HG02798 (cell line): ENCODE data around the gene PRKCD.
A peak's percentile ranks its signal among the peaks of the same experiment; 100 is the strongest.

Source experiments
- ATAC-seq: cut with Tn5 transposase; IDR thresholded peaks from one replicate; pipeline ENCODE4 v1.9.1; 2021; ENCODE audit warnings: mild to moderate bottlenecking; ENCODE audit not compliant: unreplicated experiment, poor library complexity

Gene PRKCD

DNA sequence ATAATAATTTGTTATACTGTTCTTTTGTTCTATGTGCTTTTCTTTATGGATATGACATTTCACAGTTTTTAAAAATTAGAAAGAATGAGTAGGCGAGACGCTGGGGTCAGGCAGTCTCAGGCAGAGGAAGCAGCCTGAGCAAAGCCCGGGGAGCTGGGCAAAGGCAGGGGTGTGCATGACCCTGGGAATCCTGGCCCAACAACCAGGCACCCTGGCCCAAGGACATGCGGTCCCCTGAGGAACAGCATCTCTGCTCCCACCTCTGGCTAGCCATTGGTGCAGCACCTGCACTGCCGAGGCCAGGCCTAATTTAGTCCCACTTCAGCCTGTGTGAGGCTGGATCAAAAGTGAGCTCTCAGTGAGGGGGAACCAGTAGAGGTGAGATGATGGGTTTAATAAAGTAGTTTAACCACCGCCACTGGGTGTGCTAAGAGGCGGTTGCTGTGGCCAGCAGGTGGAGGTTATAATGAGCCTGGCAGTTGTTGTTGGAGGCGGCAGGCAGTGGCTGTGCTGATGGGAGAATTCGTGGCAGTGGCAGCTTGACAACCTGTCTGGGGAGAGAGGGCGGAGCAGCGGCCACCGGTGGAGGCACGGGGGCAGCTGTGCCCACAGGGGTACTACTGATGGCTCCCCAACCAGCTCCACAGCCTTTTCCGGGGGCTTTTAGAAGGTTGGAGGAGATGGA, 41.5 kb downstream of the PRKCD start:
- ATAC-seq = no peak

DNA sequence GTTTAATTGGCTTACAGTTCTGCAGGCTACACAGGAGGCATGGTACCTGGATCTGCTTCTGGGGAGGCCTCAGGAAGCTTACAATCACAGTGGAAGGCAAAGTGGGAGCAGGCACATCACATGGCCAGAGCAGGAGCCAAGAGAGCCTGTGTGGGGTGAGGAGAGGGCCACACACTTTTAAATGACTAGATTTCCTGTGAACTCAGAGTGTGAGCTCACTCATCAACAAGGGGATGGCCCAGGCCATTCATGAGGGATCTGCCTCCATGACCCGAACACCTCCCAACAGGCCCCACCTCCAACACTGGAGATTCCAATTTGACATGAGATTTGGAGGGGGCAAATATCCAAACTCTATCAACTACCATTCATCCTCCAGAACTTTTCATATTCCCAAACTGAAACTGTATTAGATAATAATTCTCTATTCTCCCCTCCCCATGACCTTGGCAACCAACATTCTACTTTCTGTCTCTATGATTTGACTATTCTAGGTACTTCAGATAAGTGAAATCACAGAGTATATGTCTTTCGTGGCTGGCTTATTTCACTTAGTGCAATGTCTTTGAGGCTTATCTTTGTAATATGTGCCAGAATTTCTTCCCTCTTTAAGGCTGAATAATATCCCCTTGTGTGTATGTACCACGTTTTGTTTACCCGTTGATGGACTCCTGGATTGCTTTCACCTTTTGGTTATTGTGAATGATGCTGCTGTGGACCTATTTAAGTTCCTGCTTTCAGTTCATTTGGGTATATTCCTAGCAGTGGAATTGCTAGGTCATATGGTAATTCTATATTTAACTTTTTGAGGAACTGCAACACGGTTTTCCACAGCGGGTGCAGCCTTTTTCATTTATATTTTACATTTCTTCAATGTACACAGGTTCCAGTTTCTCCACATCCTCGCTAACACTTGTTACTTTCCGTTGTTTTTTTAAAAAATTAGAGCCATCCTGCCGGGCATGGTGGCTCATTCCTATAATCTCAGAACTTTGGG, 51.0 kb downstream of the PRKCD start:
- ATAC-seq = no peak

DNA sequence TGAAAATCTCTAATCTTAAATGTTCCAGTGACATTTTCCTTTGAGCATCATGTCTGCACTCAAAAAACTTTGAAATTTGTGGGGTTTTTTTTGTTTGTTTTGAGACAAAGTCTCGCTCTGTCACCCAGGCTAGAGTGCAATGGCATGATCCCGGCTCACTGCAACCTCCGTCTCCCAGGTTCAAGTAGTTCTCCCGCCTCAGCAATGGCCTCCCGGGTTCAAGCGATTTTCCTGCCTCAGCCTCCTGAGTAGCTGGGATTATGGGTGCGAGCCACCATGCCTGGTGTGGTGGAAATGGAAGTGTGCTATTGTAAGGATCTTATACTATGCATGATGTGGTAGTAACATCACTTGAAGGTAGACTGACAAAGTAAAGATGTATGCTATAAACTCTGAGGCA, 52.3 kb downstream of the PRKCD start:
- no peak for ATAC-seq

DNA sequence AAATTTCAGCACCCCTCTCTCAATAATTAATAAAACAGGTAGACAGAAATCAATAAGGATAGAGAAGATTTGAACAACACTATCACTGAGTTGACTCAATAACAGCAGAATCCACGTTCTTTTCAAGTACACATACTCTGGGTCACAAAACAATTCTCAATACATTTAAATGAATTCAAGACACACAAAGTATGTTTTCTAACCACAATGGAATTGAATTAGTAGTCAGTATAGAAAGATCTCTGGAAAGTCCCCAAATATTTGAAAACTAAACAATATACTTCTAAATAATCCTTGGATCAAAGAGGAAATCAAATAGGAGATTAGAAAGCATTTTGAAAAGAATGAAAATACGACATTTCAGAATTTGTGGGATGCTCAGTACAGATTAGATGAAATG, 54.8 kb downstream of the PRKCD start:
- ATAC-seq = no peak

DNA sequence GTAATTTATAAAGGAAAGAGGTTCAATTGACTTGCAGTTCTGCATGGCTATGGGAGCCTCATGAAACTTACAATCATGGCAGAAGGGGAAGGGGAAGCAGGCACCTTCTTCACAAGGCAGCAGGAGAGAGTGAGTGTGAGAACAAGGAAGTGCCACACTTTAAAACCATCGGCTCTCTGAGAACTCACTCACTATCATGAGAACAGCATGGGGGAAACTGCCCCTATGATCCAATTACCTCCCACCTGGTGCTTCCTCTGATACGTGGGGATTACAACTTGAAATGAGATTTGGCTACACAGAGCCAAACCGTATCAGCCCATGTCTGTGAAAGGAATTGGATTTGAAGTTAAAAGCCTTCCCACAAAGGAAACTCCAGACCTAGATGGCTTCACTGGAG, 55.7 kb downstream of the PRKCD start:
- no peak for ATAC-seq

DNA sequence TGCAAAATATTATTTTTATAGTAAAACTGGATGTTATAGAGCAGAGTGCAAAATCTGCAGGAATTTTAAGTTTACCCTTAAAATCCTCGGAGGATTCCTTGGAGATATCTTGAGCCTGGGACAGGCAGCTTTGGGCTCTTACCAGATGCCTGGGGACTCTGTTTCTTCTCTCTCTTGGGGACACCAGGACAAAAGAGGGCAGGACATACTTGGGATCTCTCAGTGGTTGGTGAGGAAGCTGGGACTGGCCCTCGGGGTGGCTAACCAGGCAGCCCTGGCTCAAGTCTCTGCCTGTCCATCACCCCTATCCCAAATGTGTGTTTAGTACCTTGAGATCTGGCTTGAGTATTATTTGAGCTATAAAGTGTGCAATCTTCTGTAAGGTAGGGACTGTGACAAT, 56.2 kb downstream of the PRKCD start:
- ATAC-seq = no peak

DNA sequence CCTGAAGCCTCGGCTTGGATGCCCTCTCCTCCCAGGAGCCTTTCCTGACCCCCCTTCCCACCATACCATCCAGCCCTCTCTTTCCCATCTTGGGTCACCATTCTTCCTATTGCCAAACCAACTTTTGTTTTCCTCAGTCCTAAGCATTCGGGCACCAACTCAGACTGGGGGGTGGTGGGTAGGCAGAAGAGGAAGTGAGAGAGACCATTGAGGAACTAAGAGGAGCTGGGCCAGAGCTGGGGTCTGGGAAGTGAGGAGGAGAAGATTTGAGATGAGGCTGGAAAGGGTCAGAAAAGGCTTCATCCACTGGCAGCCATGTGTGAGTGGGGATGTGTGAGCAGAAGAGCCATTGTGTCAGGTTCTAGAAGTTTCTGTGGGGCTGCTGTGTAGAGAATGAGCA, 57.1 kb downstream of the PRKCD start:
- no peak for ATAC-seq

DNA sequence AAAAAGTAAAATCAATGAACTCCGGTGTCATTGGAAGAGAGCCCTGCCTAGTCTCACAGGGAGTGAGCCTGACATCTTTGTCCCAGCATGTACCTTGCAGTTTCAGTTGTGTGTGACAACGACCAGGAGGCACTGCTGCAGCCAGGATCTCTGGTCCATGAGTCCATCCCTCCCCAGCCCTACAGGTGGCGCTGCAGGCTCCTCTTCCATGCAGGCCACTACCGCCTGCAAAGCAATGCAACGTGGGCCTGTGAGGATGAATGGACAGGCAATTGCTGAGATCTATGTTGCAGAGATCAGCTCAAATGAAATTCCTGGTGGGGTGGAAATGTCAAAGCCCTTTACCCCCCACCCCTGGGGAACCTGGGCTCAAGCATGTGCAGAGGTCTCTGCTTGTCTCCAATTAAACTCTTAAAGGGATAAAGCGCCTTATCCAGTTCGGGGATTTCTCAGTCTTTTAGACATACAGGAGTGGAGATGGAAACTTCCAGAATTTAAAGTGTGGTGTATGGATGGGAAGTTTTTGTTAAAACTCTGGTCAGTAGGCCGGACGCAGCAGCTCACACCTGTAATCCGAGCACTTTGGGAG, 59.0 kb downstream of the PRKCD start:
- ATAC-seq = peak; percentile 86

DNA sequence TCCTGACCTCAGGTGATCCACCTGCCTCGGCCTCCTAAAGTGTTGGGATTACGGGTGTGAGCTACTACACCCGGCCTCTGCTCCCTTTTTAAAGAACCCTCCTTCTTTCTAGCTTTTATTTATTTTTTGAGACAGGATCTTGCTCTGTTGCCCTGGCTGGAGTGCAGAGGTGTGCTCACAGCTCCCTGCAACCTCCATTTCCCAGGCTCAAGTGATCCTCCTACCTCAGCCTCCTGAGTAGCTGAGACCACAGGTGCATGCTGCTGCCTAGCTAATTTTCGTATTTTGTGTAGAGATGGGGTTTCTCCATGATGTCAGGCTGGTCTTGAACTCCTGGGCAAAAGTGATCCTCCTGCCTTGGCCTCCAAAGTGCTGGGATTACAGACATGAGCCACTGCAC, 60.3 kb downstream of the PRKCD start:
- no peak for ATAC-seq

DNA sequence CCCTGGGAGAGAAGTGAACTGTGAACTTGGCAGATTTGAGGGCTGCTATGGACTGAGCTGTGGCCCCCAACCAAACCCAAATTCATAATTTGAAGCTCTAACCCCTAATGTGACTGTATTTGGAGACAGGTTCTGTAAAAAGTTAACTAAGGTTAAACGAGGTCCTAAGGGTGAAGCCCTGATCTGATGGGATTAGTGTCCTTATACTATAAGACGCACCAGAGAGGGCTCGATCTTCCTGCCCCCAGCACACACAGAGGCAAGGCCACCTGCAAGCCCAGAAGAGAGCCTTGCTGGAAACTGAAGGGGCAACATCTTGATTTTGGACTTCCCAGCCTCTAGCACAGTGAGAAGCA, 60.8 kb downstream of the PRKCD start:
- ATAC-seq = no peak

DNA sequence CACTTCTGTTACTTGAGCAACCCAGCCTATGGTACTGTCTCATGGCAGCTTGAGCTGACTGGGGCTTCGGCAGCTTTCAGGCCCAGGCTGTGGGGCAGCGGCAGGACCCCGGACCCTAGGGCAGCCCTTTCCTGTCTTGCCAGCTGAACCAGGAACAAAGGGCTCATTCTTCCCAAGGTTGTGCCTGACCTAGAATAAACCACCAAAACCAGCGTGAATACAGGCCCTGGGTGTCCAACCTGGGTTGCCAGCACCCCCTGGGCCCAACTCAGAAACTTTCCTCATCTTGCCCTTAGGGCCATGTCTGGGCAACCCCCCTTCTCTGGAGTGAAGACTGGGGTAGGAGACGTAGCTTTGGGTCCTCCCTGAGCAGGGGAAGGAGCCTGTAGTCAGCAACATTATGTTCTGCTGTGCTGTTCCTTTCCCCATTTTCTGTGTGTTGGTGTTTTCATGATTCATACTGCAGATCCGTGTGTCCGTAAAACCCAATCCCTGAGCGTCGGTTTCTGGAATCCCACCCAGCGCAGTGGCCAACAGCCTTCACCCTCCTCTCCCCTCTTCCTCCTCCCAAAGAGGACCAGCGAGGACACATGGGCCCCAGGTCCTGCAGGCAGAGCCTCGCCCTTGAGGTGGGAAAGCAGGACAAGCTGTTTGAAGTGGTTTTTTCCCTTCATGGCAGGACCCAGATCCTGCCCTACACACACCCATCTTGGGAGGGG, 61.3 kb downstream of the PRKCD start:
- no peak for ATAC-seq

DNA sequence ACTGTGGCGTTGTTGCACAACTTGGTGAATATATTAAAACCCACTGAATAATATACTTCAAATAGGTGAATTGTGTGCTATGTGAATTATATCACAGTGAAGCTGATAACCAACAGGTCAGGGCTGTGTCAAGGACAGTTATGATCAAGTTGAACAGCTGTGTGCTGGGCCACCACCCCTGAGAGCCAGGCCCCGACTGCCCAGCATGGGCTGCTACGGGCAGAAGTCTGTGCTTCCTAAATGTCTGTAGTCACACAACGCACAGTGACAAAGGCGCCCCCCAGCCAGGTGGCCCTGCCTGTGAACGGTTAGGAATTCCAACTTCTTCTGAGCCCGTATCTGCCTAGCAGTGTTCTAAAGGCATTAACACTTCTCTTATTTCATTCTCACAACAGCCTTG, 62.0 kb downstream of the PRKCD start:
- ATAC-seq = no peak

DNA sequence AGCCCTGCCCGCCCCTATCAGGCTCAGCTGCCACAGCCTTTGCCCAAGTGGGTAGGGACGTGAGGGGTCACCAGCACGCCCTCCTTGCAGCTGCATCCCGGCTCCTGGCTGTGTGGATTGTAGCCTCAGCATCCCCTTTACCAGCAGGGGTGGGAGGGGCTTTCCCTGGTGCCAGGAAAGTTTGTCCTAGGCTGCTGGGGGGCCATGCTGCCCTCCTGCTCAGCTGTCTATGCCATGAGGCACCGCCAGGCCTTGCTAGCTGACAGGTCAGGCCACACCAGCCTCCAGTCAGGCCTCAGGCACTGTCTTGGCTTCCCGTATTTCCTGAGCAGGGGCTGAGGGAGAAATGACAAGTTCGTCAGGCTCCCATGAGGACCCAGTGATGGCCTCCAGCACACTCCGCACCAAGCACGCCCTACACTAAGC, 62.5 kb downstream of the PRKCD start:
- ATAC-seq = no peak

DNA sequence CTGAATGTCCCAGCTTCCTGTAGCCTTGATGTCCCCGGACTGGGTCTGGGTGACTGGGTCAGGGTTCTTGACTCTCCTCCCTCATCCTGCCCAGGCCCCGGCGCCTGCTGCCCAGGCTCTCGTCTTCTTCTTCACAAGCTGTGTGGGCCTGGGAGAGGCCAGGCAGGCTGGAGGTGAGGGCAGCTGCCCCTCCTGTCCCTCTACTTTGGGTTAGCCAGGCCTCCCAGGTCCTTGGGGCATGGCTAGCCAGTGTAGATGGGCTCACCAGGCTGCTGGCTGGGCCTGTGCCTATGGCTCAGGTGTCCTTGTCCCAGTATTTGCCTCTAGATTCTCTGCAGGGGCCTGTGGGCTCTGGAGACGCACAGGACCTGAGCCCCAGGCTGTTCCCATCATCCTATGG, 63.0 kb downstream of the PRKCD start:
- ATAC-seq = no peak

DNA sequence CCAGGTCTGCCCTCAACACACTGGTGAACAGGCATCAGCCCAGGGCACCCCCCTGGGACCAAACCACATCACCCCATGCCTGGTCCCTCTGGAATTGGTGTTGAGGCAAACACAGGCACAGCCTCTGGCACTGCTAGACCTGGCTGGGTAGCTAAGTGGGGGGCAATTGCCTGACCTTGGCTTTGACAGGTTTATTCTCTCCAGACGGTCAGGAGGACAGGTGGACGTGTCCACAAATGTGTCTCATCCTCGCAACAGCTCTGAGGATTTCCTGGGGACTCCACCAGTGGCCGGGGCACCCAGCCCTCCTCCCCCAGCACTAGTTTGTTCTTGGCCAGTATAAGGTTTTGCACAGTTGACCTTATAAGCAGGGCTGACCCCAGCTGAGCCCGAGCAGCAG, 63.5 kb downstream of the PRKCD start:
- ATAC-seq = no peak

DNA sequence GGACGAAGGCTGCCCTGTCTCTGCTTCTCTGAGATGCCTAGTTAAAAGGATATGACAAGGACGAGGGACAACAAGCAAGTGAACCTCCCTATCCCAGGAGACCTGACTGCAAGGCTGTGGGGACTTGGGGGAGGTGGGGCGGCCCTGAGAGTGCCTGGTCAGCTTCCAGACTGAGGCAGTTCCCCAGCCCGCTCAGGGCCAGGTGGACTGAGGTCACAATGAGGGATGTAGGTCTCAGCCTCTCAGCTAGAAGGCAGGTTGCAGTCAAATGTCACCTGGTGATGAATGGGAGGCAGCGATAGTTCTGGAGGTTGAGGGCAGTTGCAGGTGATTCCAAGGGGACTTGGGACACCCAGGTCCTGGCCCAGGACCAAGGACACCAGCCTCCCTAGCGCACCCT, 64.2 kb downstream of the PRKCD start:
- ATAC-seq = no peak

DNA sequence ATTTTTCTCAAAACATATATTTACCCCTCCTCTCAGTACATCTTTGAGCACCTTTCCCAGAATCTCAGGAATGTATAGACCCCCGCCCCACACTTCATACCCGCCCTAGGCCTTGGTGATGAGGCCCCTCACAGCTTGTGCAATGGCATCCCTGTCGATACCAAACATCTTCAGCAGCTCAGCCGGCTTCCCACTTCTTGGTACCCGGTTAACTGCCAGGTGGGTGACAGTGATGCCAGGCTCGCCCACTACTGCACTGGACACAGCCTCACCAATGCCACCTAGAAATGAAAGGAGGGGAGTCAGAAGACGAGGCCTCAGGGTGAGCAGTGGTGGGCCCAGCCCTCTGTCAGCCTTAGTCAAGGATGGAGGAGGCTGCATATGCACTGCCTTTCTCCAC, 64.6 kb downstream of the PRKCD start:
- ATAC-seq = no peak

DNA sequence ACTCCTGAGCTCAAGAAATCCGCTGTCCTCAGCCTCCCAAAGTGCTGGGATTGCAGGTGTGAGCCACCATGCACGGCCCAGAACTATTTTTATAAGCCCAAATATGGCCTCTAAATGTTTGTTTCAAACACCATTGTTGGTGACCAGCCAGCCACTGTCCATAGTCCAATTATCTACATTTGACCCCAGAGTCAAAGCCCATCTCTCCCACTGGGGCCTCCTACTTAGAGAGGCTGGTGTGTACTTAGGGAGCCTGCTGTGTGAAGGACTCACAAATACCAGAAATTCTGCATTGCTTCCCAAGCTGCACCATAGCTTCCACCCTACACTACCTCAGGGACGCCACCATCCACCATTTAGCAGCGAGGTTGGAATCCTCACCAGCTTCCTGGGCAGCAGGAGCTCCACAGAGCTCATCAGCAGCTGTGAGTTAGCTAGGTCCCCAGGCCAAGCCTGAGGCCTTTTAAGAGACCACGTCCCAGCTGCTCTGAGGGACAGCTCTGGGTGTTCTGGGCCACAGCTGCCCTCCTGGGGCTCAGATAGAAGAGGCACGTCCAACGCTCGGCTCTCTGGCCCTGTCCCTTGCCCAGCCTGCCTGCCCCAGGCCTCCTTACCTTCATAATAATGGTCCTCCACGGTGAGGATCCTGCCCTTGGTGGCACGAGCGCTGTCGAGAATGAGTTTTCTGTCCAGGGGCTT, 65.3 kb downstream of the PRKCD start:
- no peak for ATAC-seq

DNA sequence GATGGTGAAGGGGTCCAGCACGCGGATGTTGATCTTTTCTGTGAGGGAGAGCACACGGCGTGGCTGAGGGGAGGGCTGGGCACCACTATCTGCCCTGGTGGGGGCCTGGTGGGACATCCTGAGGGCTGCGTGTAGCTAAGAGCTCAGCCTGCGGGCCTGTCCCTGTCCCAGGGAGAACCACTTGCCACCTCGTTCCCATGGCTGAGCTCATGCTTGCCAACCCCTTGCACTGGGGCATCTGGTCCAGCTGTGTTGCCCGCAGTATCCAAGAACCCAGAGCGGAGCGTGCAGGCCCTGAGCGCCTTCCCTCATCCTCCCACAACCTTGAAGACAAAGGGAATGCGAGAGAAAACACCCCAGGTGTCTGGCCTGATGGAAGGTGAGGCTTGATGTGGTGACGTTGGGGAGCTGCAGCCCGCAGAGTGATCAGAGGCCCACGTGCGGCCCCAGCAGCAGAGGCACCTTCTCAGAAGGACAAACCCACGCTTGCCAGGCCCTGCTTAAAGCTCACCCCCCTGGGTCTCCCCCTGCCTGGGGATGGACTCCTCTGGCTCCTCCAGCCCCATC, 65.9 kb downstream of the PRKCD start:
- ATAC-seq = no peak
